Tibial nerve (tissue), 3 donors: ENCODE data around the gene DIRAS3.

Experiments used
- CTCF ChIP-seq, 5 experiments: fragments of 200-600 bp in 3 of 5; fragments of 450-650 bp in 2 of 5; sonication (generic) in 3 of 5; IDR thresholded peaks; one replicate each; pipeline ENCODE4 v1.5.1; 2016 to 2019; ENCODE audit warnings: antibody characterized with exemption in 5 of 5, mild to moderate bottlenecking in 3 of 5, moderate library complexity in 2 of 5
- POLR2A ChIP-seq, 2 donors: fragments of 450-650 bp; IDR thresholded peaks; one replicate each; pipeline ENCODE4 v1.6.1; 2017; ENCODE audit warnings: antibody characterized with exemption in 2 of 2, mild to moderate bottlenecking in 2 of 2, moderate library complexity in 2 of 2

GRCh38 chr1:68093737-68094136 is 43.3 kb upstream of the DIRAS3 start:
- TF ChIP-seq POLR2A (IDR thresholded peaks at IDR 0.05) (no peak), CTCF (IDR thresholded peaks at IDR 0.05) (no peak)
